HG03095 (cell line): ENCODE results near the gene TMEM59L.

Source experiments
- ATAC-seq: cut with Tn5 transposase; IDR thresholded peaks from one replicate; pipeline ENCODE4 v1.9.1; 2021; ENCODE audit warnings: moderate library complexity; ENCODE audit not compliant: unreplicated experiment

TMEM59L gene

GRCh38 chr19:18636183-18636968, 23.7 kb downstream of the TMEM59L start:
- ATAC-seq, result peak; percentile 80

GRCh38 chr19:18636969-18637629, 24.4 kb downstream of the TMEM59L start, which contains the start of gene KLHL26:
Gene KLHL26 (plus strand): TSS chr19:18637028. CDS start chr19:18637055, 27 bp downstream.
- ATAC-seq, result no peak

GRCh38 chr19:18637673-18638630, 25.3 kb downstream of the TMEM59L start:
- no peak for ATAC-seq

GRCh38 chr19:18639706-18640243, 27.1 kb downstream of the TMEM59L start:
- ATAC-seq, result no peak

GRCh38 chr19:18644196-18645034, 31.7 kb downstream of the TMEM59L start:
- no peak for ATAC-seq

- ATAC-seq, result no peak
These were observed 32.4 kb downstream of the TMEM59L start for GRCh38 chr19:18645035-18645511.

- no peak for ATAC-seq
These were observed 34.1 kb downstream of the TMEM59L start for GRCh38 chr19:18646535-18647370.

GRCh38 chr19:18647371-18647767, 34.7 kb downstream of the TMEM59L start:
- ATAC-seq, result no peak

- no peak for ATAC-seq
These were observed 35.1 kb downstream of the TMEM59L start for GRCh38 chr19:18647807-18648206.

GRCh38 chr19:18648973-18649315, 36.3 kb downstream of the TMEM59L start:
- ATAC-seq, result no peak

- no peak for ATAC-seq
These were observed 36.8 kb downstream of the TMEM59L start for GRCh38 chr19:18649371-18650020.

- no peak for ATAC-seq
These were observed 37.3 kb downstream of the TMEM59L start for GRCh38 chr19:18650021-18650390.

- ATAC-seq, result no peak
These were observed 37.9 kb downstream of the TMEM59L start for GRCh38 chr19:18650468-18651041.

- ATAC-seq, result no peak
These were observed 38.6 kb downstream of the TMEM59L start for GRCh38 chr19:18651300-18651699.

GRCh38 chr19:18651733-18652132, 39.1 kb downstream of the TMEM59L start:
- no peak for ATAC-seq

GRCh38 chr19:18653853-18654252, 41.2 kb downstream of the TMEM59L start:
- no peak for ATAC-seq

- no peak for ATAC-seq
These were observed 41.8 kb downstream of the TMEM59L start for GRCh38 chr19:18654469-18654868.

- no peak for ATAC-seq
These were observed 42.6 kb downstream of the TMEM59L start for GRCh38 chr19:18655173-18655844.
